ENCODE measurements around the gene NEURL1B. TPM values are rescaled to one million over a fixed set of nuclear protein-coding genes. Genes with fewer than 3 reads are reported as not detected.
"Not testable (repeated sequence)": the region's sequence is repeated elsewhere in the genome, so short reads cannot be mapped to it uniquely, and the experiment has no call there.

NEURL1B gene
- total and polyA plus RNA-seq, 5 donors, result 13.2 to 23.1 (median 17.7) TPM

GRCh38 chr5:172644266-172644665, 3.2 kb downstream of the NEURL1B start:
- ATAC-seq, result no peak
- no peaks in the 10 kb centered on the region for H3K27me3 ChIP-seq (ENCODE audit: control insufficient read depth, insufficient read depth)
- peaks cover 18% of the 10 kb centered on the region for H3K4me1 ChIP-seq (ENCODE audit: control insufficient read depth, insufficient read depth, low read length)
- intact Hi-C loops (cut with DNase I), result loop anchor here in 3 of 4 donors (10.0 kb wide), 2 partner anchors 51 to 89 kb away; no protein-coding TSS in a partner anchor
- no peak for DNase-seq
- peak overlapping the region; percentile 84 for H3K4me3 ChIP-seq (ENCODE audit: low read length)
- WGBS, result 45% methylated on average over 6 of the region's 6 CpGs
- H3K9me3 ChIP-seq (ENCODE audit: control insufficient read depth, low read length), result no peaks in the 10 kb centered on the region
- no peak overlapping the region for H3K27ac ChIP-seq (ENCODE audit: low read length)

GRCh38 chr5:172644711-172645110, 3.6 kb downstream of the NEURL1B start:
- H3K27me3 ChIP-seq (ENCODE audit: control insufficient read depth, insufficient read depth), result no peaks in the 10 kb centered on the region
- H3K4me1 ChIP-seq (ENCODE audit: control insufficient read depth, insufficient read depth, low read length), result peaks cover 21% of the 10 kb centered on the region
- ATAC-seq (no peak), DNase-seq (peak in 1 of 3 donors; percentile 30)
- no peaks in the 10 kb centered on the region for H3K9me3 ChIP-seq (ENCODE audit: control insufficient read depth, low read length)
- intact Hi-C loops (cut with DNase I), result loop anchor here in 3 of 4 donors (10.0 kb wide), 2 partner anchors 50 to 90 kb away; no protein-coding TSS in a partner anchor
- peak overlapping the region; percentile 28 for H3K27ac ChIP-seq (ENCODE audit: low read length)
- WGBS, result 66% methylated on average over 8 of the region's 8 CpGs
- H3K4me3 ChIP-seq (ENCODE audit: low read length), result peak overlapping the region; percentile 84

GRCh38 chr5:172645271-172646055, 4.4 kb downstream of the NEURL1B start:
- peak overlapping the region; percentile 28 for H3K27ac ChIP-seq (ENCODE audit: low read length)
- intact Hi-C loops (cut with DNase I), result loop anchor here in 3 of 4 donors (10.0 kb wide), 2 partner anchors 49 to 91 kb away; no protein-coding TSS in a partner anchor
- H3K27me3 ChIP-seq (ENCODE audit: control insufficient read depth, insufficient read depth), result no peaks in the 10 kb centered on the region
- DNase-seq (peak in 1 of 3 donors; percentile 22), ATAC-seq (no peak)
- WGBS, result 58% methylated on average over 11 of the region's 11 CpGs
- H3K4me1 ChIP-seq (ENCODE audit: control insufficient read depth, insufficient read depth, low read length), result peaks cover 23% of the 10 kb centered on the region
- peak overlapping the region; percentile 84 for H3K4me3 ChIP-seq (ENCODE audit: low read length)
- H3K9me3 ChIP-seq (ENCODE audit: control insufficient read depth, low read length), result no peaks in the 10 kb centered on the region

GRCh38 chr5:172646716-172647285, 5.7 kb downstream of the NEURL1B start:
- H3K27me3 ChIP-seq (ENCODE audit: control insufficient read depth, insufficient read depth), result no peaks in the 10 kb centered on the region
- no peaks in the 10 kb centered on the region for H3K9me3 ChIP-seq (ENCODE audit: control insufficient read depth, low read length)
- H3K27ac ChIP-seq (ENCODE audit: low read length), result peak overlapping the region; percentile 40
- ATAC-seq (peak; percentile 55 to 61), DNase-seq (peak; percentile 50 to 81 (median 75))
- intact Hi-C loops (cut with DNase I), result loop anchor here in 3 of 4 donors (10.0 kb wide), 2 partner anchors 48 to 92 kb away; no protein-coding TSS in a partner anchor
- H3K4me1 ChIP-seq (ENCODE audit: control insufficient read depth, insufficient read depth, low read length), result peaks cover 23% of the 10 kb centered on the region
- WGBS, result 49% methylated on average over 10 of the region's 10 CpGs
- peak overlapping the region; percentile 12 for H3K4me3 ChIP-seq (ENCODE audit: low read length)

GRCh38 chr5:172647352-172648012, 6.4 kb downstream of the NEURL1B start:
- H3K27ac ChIP-seq (ENCODE audit: low read length), result peak overlapping the region; percentile 20
- 67% methylated on average over 11 of the region's 11 CpGs for WGBS

GRCh38 chr5:172648013-172648381, 6.9 kb downstream of the NEURL1B start:
- Histone ChIP-seq H3K4me1 (ENCODE audit: control insufficient read depth, insufficient read depth, low read length) (peaks cover 23% of the 10 kb centered on the region), H3K9me3 (ENCODE audit: control insufficient read depth, low read length) (no peaks in the 10 kb centered on the region), H3K27me3 (ENCODE audit: control insufficient read depth, insufficient read depth) (no peaks in the 10 kb centered on the region), H3K27ac (ENCODE audit: low read length) (peak overlapping the region; percentile 32), H3K4me3 (ENCODE audit: low read length) (no peak overlapping the region)
- ATAC-seq, result no peak
- peak in 1 of 3 donors; percentile 28 for DNase-seq
- WGBS, result 57% methylated on average over 7 of the region's 7 CpGs
- intact Hi-C loops (cut with DNase I), result loop anchor here in 3 of 4 donors (10.0 kb wide), 2 partner anchors 47 to 93 kb away; no protein-coding TSS in a partner anchor

More at GRCh38 chr5:172647352-172648012, 6.4 kb downstream of the NEURL1B start:
- Histone ChIP-seq H3K4me3 (ENCODE audit: low read length) (no peak overlapping the region), H3K4me1 (ENCODE audit: control insufficient read depth, insufficient read depth, low read length) (peaks cover 23% of the 10 kb centered on the region), H3K27me3 (ENCODE audit: control insufficient read depth, insufficient read depth) (no peaks in the 10 kb centered on the region), H3K9me3 (ENCODE audit: control insufficient read depth, low read length) (no peaks in the 10 kb centered on the region)
- ATAC-seq, result no peak
- peak in 1 of 3 donors; percentile 35 for DNase-seq
- intact Hi-C loops (cut with DNase I), result loop anchor here in 3 of 4 donors (10.0 kb wide), 2 partner anchors 47 to 93 kb away; no protein-coding TSS in a partner anchor

GRCh38 chr5:172648755-172649154, 7.7 kb downstream of the NEURL1B start:
- Histone ChIP-seq H3K27ac (ENCODE audit: low read length) (peak overlapping the region; percentile 15), H3K4me1 (ENCODE audit: control insufficient read depth, insufficient read depth, low read length) (peaks cover 23% of the 10 kb centered on the region)
- no peak for ATAC-seq

GRCh38 chr5:172656496-172656895, 15.4 kb downstream of the NEURL1B start:
- peaks cover 26% of the 10 kb centered on the region for H3K4me1 ChIP-seq (ENCODE audit: control insufficient read depth, insufficient read depth, low read length)
- intact Hi-C loops (cut with DNase I); H3K27me3 ChIP-seq (ENCODE audit: control insufficient read depth, insufficient read depth); H3K4me3 ChIP-seq (ENCODE audit: low read length); ATAC-seq; H3K9me3 ChIP-seq (ENCODE audit: control insufficient read depth, low read length); H3K27ac ChIP-seq (ENCODE audit: low read length): not testable (repeated sequence)
- DNase-seq, result peak in 1 of 3 donors; percentile 5
- 84% methylated on average over 13 of the region's 13 CpGs for WGBS

More at GRCh38 chr5:172648755-172649154, 7.7 kb downstream of the NEURL1B start:
- DNase-seq, result peak in 1 of 3 donors; percentile 26
- 71% methylated on average over 3 of the region's 3 CpGs for WGBS
- intact Hi-C loops (cut with DNase I), result loop anchor here in 3 of 4 donors (10.0 kb wide), 2 partner anchors 46 to 94 kb away; no protein-coding TSS in a partner anchor
- H3K4me3 ChIP-seq (ENCODE audit: low read length), result no peak overlapping the region
- H3K27me3 ChIP-seq (ENCODE audit: control insufficient read depth, insufficient read depth), result no peaks in the 10 kb centered on the region
- H3K9me3 ChIP-seq (ENCODE audit: control insufficient read depth, low read length), result no peaks in the 10 kb centered on the region

- peak in 1 of 3 donors; percentile 13 for DNase-seq
- H3K9me3 ChIP-seq (ENCODE audit: control insufficient read depth, low read length); intact Hi-C loops (cut with DNase I); H3K4me3 ChIP-seq (ENCODE audit: low read length); ATAC-seq; H3K27me3 ChIP-seq (ENCODE audit: control insufficient read depth, insufficient read depth): not testable (repeated sequence)
- H3K27ac ChIP-seq (ENCODE audit: low read length), result peak overlapping the region; percentile 59
- WGBS, result 67% methylated on average over 17 of the region's 17 CpGs
- H3K4me1 ChIP-seq (ENCODE audit: control insufficient read depth, insufficient read depth, low read length), result peaks cover 27% of the 10 kb centered on the region
These were observed 16.6 kb downstream of the NEURL1B start for GRCh38 chr5:172657524-172658233.

GRCh38 chr5:172658391-172658790, 17.3 kb downstream of the NEURL1B start:
- no peak for ATAC-seq
- intact Hi-C loops (cut with DNase I), result no loop called here
- no peak for DNase-seq
- Histone ChIP-seq H3K4me3 (ENCODE audit: low read length) (no peak overlapping the region), H3K27ac (ENCODE audit: low read length) (peak overlapping the region; percentile 59), H3K9me3 (ENCODE audit: control insufficient read depth, low read length) (no peaks in the 10 kb centered on the region), H3K4me1 (ENCODE audit: control insufficient read depth, insufficient read depth, low read length) (peaks cover 27% of the 10 kb centered on the region), H3K27me3 (ENCODE audit: control insufficient read depth, insufficient read depth) (no peaks in the 10 kb centered on the region)
- 56% methylated on average over 8 of the region's 8 CpGs for WGBS
